Measurements from ENCODE around the gene HSFX1.
A peak's percentile ranks its signal among the peaks of the same experiment; 100 is the strongest.

HSFX1 gene

DNA sequence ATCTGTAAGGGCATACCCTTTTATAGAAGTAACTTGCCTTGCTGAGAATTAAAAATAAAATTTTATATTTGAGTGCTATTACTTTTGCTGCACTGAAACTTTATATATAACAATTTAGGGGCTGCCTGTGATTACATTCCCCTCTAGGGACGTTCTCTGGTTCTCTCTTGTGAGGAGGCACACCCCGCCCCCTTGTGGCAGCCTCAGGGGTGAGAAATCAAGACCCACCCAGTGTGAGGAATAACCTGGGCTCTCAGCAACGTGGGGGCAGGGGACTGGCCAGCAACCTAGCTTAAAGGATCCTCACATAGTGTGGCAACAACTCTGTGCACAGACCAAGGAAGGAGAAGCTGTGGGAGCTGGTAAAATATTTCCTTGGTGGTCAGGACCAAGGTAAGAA is 51.6 kb downstream of the HSFX1 start:
- TF ChIP-seq, protein P1, sequence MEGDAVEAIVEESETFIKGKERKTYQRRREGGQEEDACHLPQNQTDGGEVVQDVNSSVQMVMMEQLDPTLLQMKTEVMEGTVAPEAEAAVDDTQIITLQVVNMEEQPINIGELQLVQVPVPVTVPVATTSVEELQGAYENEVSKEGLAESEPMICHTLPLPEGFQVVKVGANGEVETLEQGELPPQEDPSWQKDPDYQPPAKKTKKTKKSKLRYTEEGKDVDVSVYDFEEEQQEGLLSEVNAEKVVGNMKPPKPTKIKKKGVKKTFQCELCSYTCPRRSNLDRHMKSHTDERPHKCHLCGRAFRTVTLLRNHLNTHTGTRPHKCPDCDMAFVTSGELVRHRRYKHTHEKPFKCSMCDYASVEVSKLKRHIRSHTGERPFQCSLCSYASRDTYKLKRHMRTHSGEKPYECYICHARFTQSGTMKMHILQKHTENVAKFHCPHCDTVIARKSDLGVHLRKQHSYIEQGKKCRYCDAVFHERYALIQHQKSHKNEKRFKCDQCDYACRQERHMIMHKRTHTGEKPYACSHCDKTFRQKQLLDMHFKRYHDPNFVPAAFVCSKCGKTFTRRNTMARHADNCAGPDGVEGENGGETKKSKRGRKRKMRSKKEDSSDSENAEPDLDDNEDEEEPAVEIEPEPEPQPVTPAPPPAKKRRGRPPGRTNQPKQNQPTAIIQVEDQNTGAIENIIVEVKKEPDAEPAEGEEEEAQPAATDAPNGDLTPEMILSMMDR (IDR thresholded peaks at IDR 0.05; ENCODE audit: insufficient read depth, low read length, missing control alignments): peak; percentile 36
- POLR2A ChIA-PET: no interaction called here
- no peak for DNase-seq (ENCODE audit: low read depth, low spot score)
- H3K4me3 ChIP-seq (ENCODE audit: low read depth, low read length): no peak overlapping the region
- CTCF ChIA-PET: no interaction called here

Data from AG04449 (cell line).